Activated CD4-positive, CD25-positive, alpha-beta regulatory T cell treated with anti-CD3 and anti-CD28 coated beads, Interleukin-2, amount 50 U/mL, for 24 hours (primary cell): ENCODE measurements around the gene AMBP.

Experiments used
- ATAC-seq, 2 donors: fragments of 150-1000 bp; cut with Tn5 transposase; one replicate each; pipeline ENCODE4 v1.10.0; 2021; ENCODE audit warnings: mild to moderate bottlenecking in 1 of 2, moderate library complexity in 1 of 2

Gene AMBP

GRCh38 chr9:114072184-114073140 is 5.6 kb downstream of the AMBP start:
- ATAC-seq = no peak

- peak in 1 of 2 donors; percentile 10 for ATAC-seq
These were observed 6.8 kb downstream of the AMBP start for GRCh38 chr9:114071197-114071795.

GRCh38 chr9:114070188-114071103 is 7.7 kb downstream of the AMBP start:
- peak in 1 of 2 donors; percentile 10 for ATAC-seq

- no peak for ATAC-seq
These were observed 8.5 kb downstream of the AMBP start for GRCh38 chr9:114069476-114070187.

GRCh38 chr9:114065304-114065703 is 12.8 kb downstream of the AMBP start:
- ATAC-seq = no peak

- no peak for ATAC-seq
These were observed 16.1 kb downstream of the AMBP start for GRCh38 chr9:114061830-114062474.

GRCh38 chr9:114061292-114061691 is 16.8 kb downstream of the AMBP start:
- ATAC-seq = no peak

GRCh38 chr9:114060711-114061110 is 17.4 kb downstream of the AMBP start:
- no peak for ATAC-seq

GRCh38 chr9:114060070-114060469 is 18.0 kb downstream of the AMBP start:
- no peak for ATAC-seq

GRCh38 chr9:114059047-114059803 is 18.9 kb downstream of the AMBP start:
- ATAC-seq = no peak

- ATAC-seq = no peak
These were observed 19.4 kb downstream of the AMBP start for GRCh38 chr9:114058688-114059046.

GRCh38 chr9:114057161-114057885 is 20.8 kb downstream of the AMBP start:
- ATAC-seq = no peak

GRCh38 chr9:114056527-114056926 is 21.6 kb downstream of the AMBP start:
- no peak for ATAC-seq

- no peak for ATAC-seq
These were observed 22.2 kb downstream of the AMBP start for GRCh38 chr9:114055894-114056293.

- no peak for ATAC-seq
These were observed 23.0 kb downstream of the AMBP start for GRCh38 chr9:114055061-114055460.

GRCh38 chr9:114054191-114054690 is 23.9 kb downstream of the AMBP start:
- ATAC-seq = no peak

- no peak for ATAC-seq
These were observed 24.7 kb downstream of the AMBP start for GRCh38 chr9:114053246-114054005.

- no peak for ATAC-seq
These were observed 26.4 kb downstream of the AMBP start for GRCh38 chr9:114051706-114052105.

GRCh38 chr9:114051281-114051680 is 26.8 kb downstream of the AMBP start:
- no peak for ATAC-seq
